T-helper 22 cell (primary cell): ENCODE data around the gene PCIF1.
"Not testable (repeated sequence)": the region's sequence is repeated elsewhere in the genome, so short reads cannot be mapped to it uniquely, and the experiment has no call there.

ENCODE experiments used
- DNase-seq: peaks from one replicate; pipeline ENCODE4 v3.0.0-alpha.2; 2020; ENCODE audit warnings: low read depth

The PCIF1 gene

DNA sequence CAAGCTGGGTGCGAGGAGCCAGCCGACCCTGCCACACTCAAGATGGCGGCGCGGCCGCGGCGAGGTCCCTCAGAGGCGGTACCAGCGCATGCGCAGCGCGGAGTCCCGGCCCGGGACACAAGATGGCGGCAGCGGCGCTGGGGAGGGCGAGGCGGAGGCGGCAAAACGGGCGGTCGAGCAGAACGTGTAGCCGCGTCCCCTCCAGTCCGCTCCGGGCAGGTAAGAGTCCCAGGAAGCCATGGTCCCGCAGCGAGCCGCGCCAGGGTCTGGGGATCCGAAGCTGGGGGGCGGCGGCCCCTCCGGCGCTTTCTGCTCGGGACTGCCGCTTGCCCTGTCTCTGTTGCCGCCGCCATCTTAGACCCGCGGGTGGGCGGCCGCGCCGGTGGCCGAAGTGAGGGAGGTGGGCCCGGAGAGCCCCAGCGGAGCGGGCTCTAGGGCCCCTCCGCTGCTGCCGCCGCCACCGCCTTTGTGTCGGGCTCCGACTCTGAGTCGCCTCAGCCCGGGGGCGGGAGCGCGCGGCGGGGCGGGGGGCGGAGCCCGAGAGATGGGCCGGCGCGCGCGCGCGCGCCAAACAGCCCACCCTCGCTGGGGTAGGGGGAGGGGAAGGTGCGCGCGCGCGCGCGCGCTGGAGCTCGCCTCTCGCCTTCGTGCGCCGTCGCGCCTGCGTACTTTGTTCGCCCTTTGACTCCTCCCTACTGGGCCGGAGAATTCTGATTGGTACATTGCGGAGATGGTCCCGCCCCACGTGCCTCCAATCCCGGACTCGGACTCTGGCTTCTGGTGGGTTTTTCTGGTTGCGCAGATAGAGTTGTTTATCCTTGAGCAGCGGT, at the start of gene PCIF1:
TSS of gene PCIF1 (plus strand) at position 98 of the 830 bp plus-strand sequence. CDS start 4,317 bp downstream, outside the sequence.
- peak; percentile 95 for DNase-seq

DNA sequence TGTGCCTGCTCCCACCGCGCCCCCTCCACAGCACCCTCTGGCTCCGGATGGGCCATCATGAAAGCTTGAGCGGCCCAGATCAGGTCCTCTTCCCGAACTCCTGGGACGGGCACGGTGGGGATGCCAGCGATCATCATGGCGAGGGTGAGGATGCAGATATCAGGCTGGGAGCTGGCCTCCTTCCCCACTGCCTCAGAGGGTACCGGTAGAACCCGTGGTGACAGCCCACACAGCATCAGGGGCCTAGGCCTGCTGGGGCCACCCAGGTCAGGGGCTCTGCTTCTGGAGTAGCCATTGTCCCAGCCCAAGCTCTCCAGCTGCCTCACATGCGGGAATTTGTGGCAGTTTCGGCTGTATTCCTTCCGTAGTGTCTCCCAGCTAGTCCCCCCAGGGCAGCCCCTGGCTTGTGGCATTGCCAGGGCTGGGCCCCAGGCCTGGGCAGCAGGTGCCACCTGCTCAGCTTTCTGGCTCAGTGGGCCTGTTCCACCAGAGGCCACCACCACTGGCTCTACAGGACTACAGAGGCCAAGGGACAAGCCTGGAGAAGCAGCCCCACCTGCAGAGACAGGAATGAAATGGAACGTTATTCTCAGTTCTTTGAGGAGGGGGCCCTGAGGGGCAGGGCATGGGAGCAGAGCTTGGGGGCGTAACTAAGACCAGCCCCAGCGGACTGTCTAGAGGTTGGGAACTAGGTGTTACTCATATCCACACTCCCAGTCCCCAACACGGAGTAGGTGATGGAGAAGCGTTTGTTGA, 47.7 kb upstream of the PCIF1 start:
- DNase-seq: no peak

DNA sequence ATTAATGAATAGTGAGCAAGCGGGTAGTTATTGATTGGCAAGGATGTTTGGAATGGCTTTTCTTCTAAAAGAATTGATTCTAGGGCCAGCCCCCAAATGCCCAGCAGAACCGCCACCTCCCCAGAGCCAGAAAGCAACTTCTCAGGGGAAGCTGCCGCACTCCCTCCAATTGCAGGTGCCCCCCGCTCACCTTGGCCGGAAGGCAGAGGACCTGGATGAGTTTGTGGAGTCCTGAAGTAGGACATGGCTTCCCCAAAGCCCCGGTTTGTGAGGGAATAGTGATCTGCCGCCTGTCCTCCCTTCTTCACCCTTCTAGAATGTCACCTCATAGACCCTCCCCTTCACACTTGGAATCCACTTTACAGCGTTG, 47.2 kb upstream of the PCIF1 start, which contains the start of gene SPATA25:
TSS of gene SPATA25 (minus strand) at position 277 of the 370 bp plus-strand sequence. CDS start at position 245, 32 bp downstream.
- no peak for DNase-seq

DNA sequence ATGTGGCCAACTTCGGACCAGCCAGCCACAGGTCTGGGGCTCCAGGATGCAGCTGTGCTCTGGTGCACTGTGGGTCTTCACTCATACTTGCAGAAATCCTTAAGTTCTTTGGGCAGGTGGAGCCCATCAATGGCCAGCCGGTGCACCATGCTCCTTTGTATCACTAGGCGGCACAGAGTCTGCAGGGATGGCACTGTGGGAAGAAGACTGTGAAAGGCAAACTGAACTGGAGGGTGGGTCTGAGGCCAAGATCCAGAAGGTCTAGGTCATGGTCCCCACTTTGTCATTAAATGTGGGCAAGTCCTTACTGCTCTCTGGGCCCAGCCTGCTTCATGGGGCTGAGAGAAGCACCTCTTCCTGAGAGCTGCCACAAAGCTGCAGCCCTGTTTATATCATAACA, 45.8 kb upstream of the PCIF1 start:
- no peak for DNase-seq

DNA sequence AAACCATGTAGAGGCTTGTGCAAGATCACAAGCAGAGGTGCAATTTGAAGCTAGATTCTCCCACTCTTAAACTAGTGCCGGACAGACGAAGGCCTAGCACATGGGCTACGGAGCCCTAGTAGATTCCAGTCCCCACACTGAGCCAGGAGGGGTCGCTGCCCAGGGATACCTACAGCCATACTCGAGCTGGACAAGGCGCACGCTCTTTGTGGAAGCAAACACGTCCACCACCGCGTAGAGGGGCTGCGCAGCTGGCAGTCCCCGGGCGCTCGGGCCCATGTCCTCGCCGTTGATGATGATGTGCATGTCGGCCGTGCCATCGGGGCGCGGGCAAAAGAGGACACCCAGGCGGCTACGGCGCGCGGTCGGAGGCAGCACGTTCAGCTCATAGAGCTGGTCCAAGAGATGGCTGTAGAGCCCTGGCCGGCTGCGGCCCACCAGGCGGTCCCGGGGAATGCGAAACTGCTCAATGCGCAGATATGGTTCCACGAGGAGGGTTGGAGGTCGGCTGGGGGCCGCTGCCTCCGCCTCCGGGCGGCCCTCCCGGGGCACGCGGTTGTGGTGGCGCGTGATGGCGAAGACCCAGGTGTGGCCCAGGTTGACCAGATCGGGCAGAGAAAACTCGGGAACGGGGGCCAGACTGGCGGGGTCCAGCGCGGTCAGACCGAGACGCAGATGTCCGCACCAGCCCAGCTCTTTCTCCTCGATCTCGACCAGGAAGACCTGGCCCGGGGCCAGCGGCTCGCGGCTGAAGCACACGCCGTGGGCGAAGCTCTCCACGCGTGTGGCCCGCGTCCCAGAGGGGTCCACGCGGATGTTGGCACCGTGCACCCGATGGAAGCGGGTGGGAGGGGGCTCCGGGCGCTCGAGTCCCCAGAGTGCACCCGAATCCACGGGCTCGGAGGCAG, 44.2 kb upstream of the PCIF1 start:
- DNase-seq: no peak

DNA sequence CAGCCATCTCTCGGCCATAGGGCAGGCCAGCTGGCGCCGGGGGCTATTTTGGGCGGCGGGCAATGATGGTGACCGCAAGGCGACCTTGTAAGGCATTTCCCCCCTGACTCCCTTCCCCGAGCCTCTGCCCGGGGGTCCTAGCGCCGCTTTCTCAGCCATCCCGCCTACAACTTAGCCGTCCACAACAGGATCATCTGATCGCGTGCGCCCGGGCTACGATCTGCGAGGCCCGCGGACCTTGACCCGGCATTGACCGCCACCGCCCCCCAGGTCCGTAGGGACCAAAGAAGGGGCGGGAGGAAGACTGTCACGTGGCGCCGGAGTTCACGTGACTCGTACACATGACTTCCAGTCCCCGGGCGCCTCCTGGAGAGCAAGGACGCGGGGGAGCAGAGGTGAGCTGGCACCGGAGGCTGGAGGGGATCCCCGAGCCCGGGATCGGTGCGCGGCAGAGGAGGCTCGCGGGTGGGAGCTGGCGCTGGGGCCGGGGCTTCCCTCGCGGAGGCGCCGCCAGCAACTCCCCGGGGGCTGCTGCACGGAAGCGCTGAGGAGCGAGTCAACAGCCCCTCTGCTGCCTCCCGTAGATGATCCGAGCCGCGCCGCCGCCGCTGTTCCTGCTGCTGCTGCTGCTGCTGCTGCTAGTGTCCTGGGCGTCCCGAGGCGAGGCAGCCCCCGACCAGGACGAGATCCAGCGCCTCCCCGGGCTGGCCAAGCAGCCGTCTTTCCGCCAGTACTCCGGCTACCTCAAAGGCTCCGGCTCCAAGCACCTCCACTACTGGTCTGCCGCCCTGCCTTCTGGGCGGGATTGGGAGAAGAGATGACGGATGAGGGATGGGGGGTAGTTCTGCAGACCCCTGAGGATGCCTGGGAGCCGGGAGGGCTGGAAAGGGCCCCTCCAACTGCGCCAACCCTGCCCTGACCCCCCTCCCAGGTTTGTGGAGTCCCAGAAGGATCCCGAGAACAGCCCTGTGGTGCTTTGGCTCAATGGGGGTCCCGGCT, 43.2 kb upstream of the PCIF1 start, which contains the start of the genes CTSA and NEURL2:
TSS of gene CTSA (plus strand) at position 351 of the 999 bp plus-strand sequence. CDS start at position 585, 234 bp downstream.
TSS of gene NEURL2 (minus strand) at position 224 of the 999 bp plus-strand sequence. CDS start at position 7, 217 bp downstream.
- DNase-seq: peak; percentile 79

DNA sequence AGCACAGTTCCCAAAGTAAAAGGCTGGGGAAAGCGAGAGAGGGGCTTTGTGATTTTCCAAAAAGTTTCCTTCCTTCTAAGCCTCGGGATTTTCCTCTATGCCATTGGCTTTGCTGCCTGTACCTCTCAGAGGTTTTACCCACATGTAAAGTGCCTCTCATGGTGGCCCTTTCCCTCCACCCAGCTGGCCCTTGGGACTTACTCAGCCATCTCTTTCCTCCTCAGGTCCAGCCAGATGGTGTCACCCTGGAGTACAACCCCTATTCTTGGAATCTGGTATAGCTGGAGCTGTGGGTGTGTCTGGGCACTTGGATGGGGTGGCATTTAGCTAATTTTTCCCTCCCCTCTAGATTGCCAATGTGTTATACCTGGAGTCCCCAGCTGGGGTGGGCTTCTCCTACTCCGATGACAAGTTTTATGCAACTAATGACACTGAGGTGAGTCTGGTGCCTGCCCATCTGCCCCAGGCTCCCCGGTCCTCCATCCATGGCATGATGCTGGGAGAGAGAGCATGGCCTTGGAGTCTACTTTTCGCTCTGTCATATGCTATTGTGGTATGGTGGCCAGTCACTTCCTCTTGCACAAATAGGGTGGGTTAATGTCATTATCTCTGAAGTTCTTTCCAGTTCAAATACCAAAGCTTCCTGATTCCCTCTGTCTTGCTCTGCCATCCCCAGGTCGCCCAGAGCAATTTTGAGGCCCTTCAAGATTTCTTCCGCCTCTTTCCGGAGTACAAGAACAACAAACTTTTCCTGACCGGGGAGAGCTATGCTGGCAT, 42.2 kb upstream of the PCIF1 start:
- no peak for DNase-seq

DNA sequence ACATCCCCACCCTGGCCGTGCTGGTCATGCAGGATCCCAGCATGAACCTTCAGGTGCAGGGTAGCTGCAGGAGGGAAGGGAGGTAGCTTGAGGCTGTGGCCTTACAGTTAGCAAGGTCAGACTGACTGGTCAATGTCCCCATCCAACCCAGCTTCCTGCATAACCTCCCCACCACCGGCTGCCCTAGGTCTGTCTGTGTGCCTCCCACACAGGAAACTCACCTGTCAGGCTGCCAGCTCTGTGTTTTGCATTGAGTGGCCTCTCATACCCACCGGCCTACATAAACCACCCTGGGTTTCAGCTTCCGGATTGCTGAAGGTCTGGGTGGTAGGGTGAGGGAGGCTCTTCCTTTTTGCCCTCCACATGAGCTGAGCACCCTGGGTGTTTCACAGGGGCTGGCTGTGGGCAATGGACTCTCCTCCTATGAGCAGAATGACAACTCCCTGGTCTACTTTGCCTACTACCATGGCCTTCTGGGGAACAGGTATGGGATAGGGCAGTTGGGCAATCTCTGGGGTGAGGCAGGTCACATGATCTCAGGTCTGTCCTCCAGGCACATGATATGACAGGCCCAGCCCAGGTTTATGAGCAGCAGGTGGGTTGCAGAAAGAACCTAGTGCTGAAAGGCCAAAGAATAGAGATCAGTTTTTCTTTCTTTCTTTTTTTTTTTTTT, 41.5 kb upstream of the PCIF1 start:
- no peak for DNase-seq

DNA sequence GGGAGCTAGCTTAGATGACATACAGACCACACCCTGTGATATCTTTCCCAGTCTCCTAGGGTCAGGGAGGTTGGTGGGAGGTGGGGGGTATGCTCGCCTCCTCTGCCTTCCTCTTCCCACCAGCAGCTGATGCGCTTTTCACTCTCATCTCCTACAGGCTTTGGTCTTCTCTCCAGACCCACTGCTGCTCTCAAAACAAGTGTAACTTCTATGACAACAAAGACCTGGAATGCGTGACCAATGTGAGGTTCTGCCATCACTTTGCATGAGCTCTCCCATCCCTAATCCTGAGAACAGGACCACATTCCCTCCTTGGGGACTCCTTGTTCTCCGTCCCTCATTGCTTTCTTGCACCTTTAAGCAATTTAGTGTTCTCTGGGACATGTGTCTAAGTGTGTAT, 40.7 kb upstream of the PCIF1 start:
- no peak for DNase-seq

DNA sequence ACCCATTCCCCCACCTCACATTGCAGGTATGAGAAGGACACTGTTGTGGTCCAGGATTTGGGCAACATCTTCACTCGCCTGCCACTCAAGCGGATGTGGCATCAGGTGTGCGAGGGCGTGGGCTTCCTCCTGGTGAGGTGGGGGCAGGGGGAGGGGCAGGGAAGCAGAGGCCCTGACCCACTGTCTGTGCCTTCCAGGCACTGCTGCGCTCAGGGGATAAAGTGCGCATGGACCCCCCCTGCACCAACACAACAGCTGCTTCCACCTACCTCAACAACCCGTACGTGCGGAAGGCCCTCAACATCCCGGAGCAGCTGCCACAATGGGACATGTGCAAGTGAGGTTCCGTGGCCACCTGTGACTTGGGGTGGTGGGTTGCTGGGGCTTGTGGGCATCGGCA, 39.7 kb upstream of the PCIF1 start:
- DNase-seq: no peak

DNA sequence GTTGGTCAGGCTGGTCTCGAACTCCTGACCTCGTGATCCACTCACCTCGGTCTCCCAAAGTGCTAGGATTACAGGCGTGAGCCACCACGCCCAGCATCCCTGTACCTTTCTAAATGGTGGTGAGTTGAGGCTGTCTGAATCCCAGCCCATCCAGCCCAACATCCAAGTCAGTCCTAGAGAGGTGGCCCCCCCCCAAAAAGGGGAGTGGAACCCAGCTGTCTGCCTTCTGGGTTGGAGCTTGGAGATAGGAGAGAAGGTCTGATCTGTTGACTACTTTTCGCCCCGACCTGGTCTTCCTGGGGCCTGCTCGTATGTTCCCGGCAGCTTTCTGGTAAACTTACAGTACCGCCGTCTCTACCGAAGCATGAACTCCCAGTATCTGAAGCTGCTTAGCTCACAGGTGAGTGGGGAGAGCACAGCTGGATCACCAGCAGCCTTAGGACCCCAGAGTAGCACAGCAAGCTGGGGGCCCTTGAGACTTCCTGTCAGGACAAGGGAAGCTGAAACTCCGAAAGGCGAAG, 37.8 kb upstream of the PCIF1 start:
- DNase-seq: no peak

DNA sequence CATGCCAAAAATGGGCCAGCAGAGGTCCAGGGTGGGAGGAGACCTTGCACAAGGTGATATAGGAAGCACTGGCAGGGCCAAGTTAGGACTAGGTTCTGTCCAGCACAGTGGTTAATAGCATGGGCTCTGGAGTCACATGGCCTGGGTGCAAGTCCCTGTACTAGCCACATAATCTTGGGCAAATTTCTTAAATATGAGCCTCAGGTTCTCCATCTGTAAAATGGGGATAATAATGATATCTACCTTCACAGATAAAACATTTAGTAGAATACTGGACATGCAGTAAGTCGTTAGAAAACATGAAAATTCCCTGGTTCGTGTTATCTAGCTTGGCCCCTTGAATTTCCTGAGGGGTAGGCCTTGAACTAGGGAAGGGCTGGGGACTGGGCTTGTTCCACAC, 37.2 kb upstream of the PCIF1 start:
- DNase-seq: no peak

DNA sequence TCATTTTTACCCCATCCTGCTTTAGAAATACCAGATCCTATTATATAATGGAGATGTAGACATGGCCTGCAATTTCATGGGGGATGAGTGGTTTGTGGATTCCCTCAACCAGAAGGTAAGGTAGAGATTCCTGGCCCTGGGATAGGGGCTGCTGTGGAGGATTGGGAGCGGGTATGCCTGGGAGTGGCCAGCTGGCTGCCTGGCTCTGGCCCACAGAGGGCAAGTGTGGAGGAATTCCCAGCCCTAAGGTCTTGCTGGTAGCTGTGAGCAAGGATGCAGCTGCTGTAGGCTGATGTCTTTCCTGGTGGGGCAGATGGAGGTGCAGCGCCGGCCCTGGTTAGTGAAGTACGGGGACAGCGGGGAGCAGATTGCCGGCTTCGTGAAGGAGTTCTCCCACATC, 36.8 kb upstream of the PCIF1 start:
- no peak for DNase-seq

DNA sequence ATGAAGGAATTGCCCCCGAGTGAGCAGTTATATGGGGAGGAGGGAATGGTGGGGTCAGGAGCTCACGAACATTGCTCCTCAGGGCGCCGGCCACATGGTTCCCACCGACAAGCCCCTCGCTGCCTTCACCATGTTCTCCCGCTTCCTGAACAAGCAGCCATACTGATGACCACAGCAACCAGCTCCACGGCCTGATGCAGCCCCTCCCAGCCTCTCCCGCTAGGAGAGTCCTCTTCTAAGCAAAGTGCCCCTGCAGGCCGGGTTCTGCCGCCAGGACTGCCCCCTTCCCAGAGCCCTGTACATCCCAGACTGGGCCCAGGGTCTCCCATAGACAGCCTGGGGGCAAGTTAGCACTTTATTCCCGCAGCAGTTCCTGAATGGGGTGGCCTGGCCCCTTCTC, 36.2 kb upstream of the PCIF1 start:
- no peak for DNase-seq

DNA sequence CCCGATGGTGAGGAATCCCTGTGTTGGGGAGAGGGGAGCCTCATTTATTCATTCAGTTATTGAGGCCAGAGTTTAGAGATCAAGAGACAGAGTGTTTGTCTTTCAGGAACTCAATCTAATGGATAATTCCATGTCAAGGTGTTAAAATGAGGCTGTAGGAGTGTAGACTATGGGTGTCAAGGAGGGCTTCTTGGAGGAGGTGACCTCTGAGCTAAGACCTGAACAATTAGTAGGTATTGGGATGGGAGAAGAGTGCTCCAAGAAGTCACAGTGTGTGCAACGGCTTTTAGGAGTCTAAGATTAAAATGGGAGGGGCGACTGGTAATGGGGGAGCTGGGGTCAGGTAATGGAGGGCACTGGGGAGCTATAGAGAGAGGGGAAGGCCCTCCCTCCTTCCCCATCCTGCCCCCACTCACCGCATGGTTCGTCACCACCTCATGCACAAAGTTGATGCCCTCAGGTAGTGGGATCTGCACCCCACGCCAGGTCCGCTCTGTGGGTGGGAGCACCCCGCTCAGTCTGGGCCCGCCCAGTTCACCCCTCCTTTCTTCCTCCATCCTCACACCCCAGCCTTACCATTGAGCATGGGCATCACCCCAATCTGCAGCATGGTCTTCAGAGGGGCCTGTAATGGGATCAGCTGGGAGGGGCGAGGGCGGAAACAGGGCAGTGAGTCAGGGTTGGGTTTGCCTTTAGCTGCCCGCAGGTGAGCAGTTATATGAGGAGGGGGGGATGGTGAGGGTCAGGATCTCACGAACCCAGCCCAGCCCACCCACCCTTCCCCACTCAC, 35.2 kb upstream of the PCIF1 start:
- DNase-seq: no peak

DNA sequence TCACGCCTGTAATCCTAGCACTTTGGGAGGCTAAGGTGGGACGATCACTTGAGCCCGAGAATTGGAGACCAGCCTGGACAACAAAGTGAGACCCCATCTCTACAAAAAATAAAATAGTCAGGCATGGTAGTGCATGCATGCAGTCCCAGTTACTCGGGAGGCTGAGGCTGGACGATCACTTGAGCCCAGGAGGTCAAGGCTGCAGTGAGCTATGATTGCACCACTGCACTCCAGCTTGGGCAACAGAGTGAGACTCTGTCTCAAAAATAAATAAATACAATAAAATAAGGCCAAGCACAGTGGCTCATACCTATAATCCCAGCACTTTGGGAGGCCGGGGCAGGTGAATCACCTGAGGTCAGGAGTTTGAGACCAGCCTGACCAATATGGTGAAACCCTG, 33.2 kb upstream of the PCIF1 start:
- DNase-seq: not testable (repeated sequence)

DNA sequence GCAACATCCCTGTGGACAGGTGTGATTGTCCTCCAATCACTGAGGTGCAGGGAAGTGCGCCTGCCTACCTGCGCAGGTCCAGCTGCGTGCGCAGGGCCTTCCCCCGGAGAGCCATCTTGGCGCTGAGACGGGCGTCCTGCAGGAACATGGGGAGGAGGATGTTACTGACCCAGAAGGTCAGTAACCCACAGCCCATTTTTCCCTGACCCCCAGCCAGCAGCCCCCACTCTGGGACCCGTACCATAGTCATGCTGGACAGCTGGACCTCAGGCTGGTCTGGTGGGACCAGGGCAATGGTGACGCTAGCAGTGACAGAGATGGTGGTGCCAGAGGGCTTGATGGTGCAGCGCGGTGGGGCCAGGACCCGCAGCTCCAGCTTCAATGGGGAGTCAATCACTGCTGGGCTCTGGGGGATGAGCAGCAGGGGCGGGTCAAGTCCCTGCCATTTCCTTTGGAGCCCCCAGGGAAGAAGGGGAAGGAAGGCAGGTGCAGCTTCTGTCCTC, 32.2 kb upstream of the PCIF1 start:
- DNase-seq: no peak
